Lower leg skin (tissue), 3 donors: ENCODE data around the gene NUAK2.

Experiments used
- POLR2A ChIP-seq, 2 donors: fragments of 450-650 bp; IDR thresholded peaks; one replicate each; pipeline ENCODE4 v1.6.1; 2016 to 2017; ENCODE audit warnings: antibody characterized with exemption in 2 of 2, mild to moderate bottlenecking in 1 of 2, moderate library complexity in 1 of 2
- TF ChIP-seq, protein P1 (sequence below), 3 donors: fragments of 450-650 bp; IDR thresholded peaks; one replicate each; pipeline ENCODE4 v1.5.1; 2016; ENCODE audit warnings: antibody characterized with exemption in 3 of 3, mild to moderate bottlenecking in 3 of 3, moderate library complexity in 2 of 3

DNA sequence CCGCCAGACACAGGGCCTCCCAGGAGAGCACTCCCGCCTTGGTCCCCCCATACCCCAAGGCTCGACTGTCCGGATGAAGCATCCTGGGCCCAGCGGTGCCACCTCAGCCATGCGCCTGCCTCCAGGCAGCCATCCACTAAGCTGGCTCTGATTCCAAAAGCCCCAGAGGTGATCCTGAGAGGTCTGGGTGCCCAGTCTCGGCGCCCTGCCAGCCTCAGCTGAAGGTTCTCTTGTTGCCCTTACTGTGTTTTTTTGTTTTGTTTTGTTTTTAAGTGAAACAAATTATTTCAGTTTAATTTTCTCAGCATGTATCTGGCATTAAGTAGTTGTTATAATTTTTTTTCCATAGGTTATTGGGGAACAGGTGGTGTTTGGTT lies 44.9 kb downstream of the NUAK2 start:
- TF ChIP-seq POLR2A (IDR thresholded peaks at IDR 0.05), result no peak
- TF ChIP-seq, protein P1, sequence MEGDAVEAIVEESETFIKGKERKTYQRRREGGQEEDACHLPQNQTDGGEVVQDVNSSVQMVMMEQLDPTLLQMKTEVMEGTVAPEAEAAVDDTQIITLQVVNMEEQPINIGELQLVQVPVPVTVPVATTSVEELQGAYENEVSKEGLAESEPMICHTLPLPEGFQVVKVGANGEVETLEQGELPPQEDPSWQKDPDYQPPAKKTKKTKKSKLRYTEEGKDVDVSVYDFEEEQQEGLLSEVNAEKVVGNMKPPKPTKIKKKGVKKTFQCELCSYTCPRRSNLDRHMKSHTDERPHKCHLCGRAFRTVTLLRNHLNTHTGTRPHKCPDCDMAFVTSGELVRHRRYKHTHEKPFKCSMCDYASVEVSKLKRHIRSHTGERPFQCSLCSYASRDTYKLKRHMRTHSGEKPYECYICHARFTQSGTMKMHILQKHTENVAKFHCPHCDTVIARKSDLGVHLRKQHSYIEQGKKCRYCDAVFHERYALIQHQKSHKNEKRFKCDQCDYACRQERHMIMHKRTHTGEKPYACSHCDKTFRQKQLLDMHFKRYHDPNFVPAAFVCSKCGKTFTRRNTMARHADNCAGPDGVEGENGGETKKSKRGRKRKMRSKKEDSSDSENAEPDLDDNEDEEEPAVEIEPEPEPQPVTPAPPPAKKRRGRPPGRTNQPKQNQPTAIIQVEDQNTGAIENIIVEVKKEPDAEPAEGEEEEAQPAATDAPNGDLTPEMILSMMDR (IDR thresholded peaks at IDR 0.05), result no peak
